Kidney glomerular epithelial cell (primary cell): ENCODE measurements around the gene HASPIN.

Experiments used
- DNase-seq: peaks from one replicate; lab custom pipeline; 2025; lab: John Stamatoyannopoulos, UW

HASPIN gene

GRCh38 chr17:3735515-3735914 is 11.8 kb downstream of the HASPIN start:
- no peak for DNase-seq

GRCh38 chr17:3738562-3739295 is 15.0 kb downstream of the HASPIN start:
- DNase-seq, result peak; percentile 36

GRCh38 chr17:3739422-3740124 is 15.9 kb downstream of the HASPIN start:
- DNase-seq, result no peak

GRCh38 chr17:3740611-3741073 is 16.9 kb downstream of the HASPIN start:
- no peak for DNase-seq

- no peak for DNase-seq
Observed at GRCh38 chr17:3744014-3744413, 20.3 kb downstream of the HASPIN start.

GRCh38 chr17:3745071-3745470 is 21.4 kb downstream of the HASPIN start:
- DNase-seq, result no peak

- DNase-seq, result no peak
Observed at GRCh38 chr17:3747805-3748204, 24.1 kb downstream of the HASPIN start.

- DNase-seq, result no peak
Observed at GRCh38 chr17:3748576-3748975, 24.9 kb downstream of the HASPIN start.

GRCh38 chr17:3750296-3750695 is 26.6 kb downstream of the HASPIN start:
- DNase-seq, result no peak

GRCh38 chr17:3750926-3751325 is 27.2 kb downstream of the HASPIN start:
- DNase-seq, result no peak

- DNase-seq, result no peak
Observed at GRCh38 chr17:3751836-3752235, 28.1 kb downstream of the HASPIN start.

- DNase-seq, result no peak
Observed at GRCh38 chr17:3753624-3754023, 29.9 kb downstream of the HASPIN start.

- no peak for DNase-seq
Observed at GRCh38 chr17:3754066-3754457, 30.4 kb downstream of the HASPIN start.

- DNase-seq, result no peak
Observed at GRCh38 chr17:3754458-3755334, 31.0 kb downstream of the HASPIN start.

- no peak for DNase-seq
Observed at GRCh38 chr17:3755335-3756030, 31.8 kb downstream of the HASPIN start.

- DNase-seq, result no peak
Observed at GRCh38 chr17:3759597-3760216, 36.0 kb downstream of the HASPIN start.

GRCh38 chr17:3761036-3761917 is 37.6 kb downstream of the HASPIN start:
- DNase-seq, result no peak

GRCh38 chr17:3761918-3762380 is 38.2 kb downstream of the HASPIN start:
- DNase-seq, result no peak

- DNase-seq, result no peak
Observed at GRCh38 chr17:3762922-3763776, 39.4 kb downstream of the HASPIN start.
